Heart left ventricle (tissue), 13 donors: ENCODE measurements around the gene A2M.

ENCODE experiments used
- POLR2A ChIP-seq, 2 donors: fragments of 450-650 bp; IDR thresholded peaks; one replicate each; pipeline ENCODE4 v1.6.1; 2017; ENCODE audit warnings: antibody characterized with exemption in 2 of 2, mild to moderate bottlenecking in 2 of 2, moderate library complexity in 2 of 2
- TF ChIP-seq, protein P1 (sequence below), 12 donors: fragments of 200-600 bp; sonication (generic) in 4 of 12; IDR thresholded peaks; one replicate each; pipeline versions ENCODE4 v1.5.0 to v1.8.0; 2018 to 2022; ENCODE audit warnings: antibody characterized with exemption in 12 of 12, mild to moderate bottlenecking in 5 of 12
- donor health status: ischemic (EF 13 %, LVEDD 7.1; RV severe dilation, severe dysfunction).
- donor health status: DM: no; HTN: yes; CAD: no.
- donor health status: DM: no; HTN: no; CAD: no.
- donor health status: ischemic (EF 25% LVEDD 6.9; RV normal size, moderate dysfunction).
- donor health status: ischemic (EF 25% LVEDD 5.7; RV mildly dilated, moderate dysfunction).
- donor health status: ischemic (EF 35%, LVEDD 5.7; RV mildly dilated, moderate dysfunction).
- donor health status: nonischemic (EF 11% LVEDD 7.7; RV severe dilation, severe dysfunction).
- donor health status: DM: yes; HTN: yes; CAD: no.
- donor health status: PGD.
- donor health status: ischemic (EF 29% LVEDD 5.4; RV normal size, mild dysfunction).
- donor health status: nonischemic (EF 23%, LVEDD 6.1; RV moderate dilation, normal function).

DNA sequence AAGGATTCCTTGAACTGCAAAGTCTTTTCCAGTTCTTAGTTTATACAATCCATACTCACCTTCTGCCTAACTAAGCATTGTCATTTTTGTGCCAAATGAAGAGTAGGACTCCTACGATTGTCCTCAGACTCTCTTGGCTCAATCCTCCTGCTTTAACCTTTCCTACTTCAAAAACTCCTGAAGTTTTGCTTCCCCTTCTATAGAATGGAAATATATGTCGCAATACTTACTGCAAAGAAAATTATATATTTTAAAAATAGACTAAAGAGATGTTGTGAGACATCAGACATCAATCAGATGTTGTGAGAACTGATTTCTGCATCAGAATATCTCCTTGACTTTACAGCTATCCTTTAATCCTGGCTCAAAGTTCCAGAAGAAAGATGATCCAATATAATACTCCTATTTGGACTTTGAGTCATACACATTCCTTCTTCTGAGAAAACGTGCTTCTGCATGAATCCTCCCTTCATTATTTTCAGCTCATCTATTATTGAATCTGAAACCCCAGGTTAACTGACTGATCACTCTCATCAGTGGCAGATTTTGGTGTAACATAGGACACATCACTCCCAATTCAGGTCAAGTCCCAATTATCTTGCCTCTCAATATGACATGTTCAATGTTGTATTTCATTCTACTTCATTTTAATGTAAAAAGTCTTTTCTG is 48.8 kb downstream of the A2M start:
- TF ChIP-seq POLR2A (IDR thresholded peaks at IDR 0.05) = no peak
- TF ChIP-seq, protein P1, sequence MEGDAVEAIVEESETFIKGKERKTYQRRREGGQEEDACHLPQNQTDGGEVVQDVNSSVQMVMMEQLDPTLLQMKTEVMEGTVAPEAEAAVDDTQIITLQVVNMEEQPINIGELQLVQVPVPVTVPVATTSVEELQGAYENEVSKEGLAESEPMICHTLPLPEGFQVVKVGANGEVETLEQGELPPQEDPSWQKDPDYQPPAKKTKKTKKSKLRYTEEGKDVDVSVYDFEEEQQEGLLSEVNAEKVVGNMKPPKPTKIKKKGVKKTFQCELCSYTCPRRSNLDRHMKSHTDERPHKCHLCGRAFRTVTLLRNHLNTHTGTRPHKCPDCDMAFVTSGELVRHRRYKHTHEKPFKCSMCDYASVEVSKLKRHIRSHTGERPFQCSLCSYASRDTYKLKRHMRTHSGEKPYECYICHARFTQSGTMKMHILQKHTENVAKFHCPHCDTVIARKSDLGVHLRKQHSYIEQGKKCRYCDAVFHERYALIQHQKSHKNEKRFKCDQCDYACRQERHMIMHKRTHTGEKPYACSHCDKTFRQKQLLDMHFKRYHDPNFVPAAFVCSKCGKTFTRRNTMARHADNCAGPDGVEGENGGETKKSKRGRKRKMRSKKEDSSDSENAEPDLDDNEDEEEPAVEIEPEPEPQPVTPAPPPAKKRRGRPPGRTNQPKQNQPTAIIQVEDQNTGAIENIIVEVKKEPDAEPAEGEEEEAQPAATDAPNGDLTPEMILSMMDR (IDR thresholded peaks at IDR 0.05) = no peak
